Muscle of back (tissue), 11 donors: ENCODE data around the gene IQCE. TPM values are rescaled to one million over a fixed set of nuclear protein-coding genes. Genes with fewer than 3 reads are reported as not detected.
A peak's percentile ranks its signal among the peaks of the same experiment; 100 is the strongest.
"Not testable (repeated sequence)": the region's sequence is repeated elsewhere in the genome, so short reads cannot be mapped to it uniquely, and the experiment has no call there.

Experiments used
- DNase-seq, 3 donors: peaks; one replicate each; pipeline versions ENCODE4 v3.0.0 to v3.0.0-alpha.2; 2013
- polyA plus RNA-seq, 10 donors: library from polyadenylated mRNA; unstranded; fragments of 120-200 nt; gene quantifications; one replicate each; pipeline ENCODE4 v1.2.1, GENCODE V29; 2013; ENCODE audit not compliant: insufficient read length in 10 of 10

IQCE gene
- polyA plus RNA-seq, 10 donors, result 6.1 to 10.0 (median 6.7) TPM

GRCh38 chr7:2576742-2577491 lies 18.1 kb downstream of the IQCE start:
- DNase-seq, result no peak

DNA sequence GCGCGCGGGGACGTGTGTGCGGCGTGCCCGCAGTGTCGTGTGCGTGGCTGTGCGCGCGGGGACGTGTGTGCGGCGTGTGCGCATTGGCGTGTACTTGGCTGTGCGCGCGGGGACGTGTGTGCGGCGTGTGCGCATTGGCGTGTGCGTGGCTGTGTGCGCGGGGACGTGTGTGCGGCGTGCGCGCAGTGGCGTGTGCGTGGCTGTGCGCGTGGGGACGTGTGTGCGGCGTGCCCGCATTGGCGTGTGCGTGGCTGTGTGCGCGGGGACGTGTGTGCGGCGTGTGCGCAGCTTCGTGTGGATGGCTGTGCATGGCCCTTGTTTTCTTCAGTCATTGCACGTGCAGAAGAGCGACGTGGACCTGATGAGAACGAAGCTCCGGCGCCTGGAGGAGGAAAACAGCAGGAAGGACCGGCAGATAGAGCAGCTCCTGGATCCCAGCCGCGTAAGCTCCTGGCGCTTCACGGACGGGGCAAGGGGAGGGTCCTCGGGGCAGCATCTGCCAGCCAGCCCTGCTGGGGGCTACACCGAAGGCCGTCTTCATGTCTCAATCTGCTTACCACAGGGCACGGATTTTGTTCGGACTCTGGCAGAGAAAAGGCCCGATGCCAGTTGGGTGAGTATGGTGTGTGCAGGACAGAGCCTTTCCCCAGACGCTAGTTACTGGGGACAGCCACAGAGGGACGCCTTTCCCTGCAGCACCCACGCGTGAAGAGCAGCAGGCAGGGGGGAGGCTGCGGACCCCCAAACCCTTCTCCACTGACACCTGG lies 19.3 kb downstream of the IQCE start:
- no peak for DNase-seq

GRCh38 chr7:2580636-2581035 lies 21.9 kb downstream of the IQCE start:
- no peak for DNase-seq

GRCh38 chr7:2582006-2582735 lies 23.4 kb downstream of the IQCE start:
- DNase-seq, result no peak

DNA sequence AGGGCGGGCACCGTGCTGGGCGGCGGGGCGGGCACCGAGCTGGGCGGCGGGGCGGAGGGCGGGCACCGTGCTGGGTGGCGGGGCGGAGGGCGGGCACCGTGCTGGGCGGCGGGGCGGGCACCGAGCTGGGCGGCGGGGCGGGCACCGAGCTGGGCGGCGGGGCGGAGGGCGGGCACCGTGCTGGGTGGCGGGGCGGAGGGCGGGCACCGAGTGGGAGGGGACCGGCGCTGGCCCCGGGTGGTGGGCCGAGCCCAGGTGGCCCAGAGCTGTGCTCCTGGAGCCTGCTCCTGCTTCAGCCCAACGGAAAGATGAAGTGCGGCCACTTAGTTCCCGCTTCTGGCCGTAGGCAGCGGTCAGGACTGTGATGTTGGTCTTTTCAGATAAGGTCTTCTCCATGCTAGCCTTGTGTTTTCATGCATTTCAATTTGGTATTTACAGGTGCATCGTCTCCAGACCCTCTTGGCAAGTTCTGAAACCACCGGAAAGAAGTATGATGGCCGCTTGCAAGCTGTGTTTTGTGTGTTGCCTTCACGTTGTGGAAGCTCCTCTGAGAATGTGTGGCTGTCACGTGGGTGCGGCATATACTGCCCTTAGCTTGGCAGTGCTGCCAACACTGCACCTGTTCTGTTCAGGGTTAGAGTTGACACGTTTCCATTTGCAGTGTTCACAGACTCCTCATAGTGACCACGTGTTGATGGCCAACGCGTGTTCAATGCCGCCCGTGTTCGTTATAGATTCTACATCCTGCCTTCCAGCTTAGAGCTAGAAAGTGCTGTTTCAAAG lies 25.2 kb downstream of the IQCE start:
- DNase-seq, result peak in 1 of 3 donors; percentile 29

DNA sequence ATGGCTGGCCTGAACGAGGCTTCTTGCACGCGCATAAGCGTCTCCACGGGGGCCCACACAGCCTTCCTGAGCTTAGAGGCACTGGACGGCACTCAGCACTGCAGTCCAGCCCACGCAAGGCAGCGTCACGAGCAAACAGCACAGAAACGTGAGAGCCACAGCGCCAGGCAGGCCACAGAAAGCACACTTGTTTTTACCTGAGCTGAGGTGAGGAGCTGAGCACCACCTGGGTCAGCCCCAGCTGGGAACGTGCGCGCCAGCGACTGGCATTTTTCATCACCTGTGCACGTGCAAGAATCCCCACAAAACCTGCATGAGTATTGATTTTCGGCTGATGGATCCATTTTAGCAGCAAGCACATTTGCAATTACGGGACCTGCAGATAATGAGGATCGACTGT lies 26.7 kb downstream of the IQCE start:
- DNase-seq, result no peak

DNA sequence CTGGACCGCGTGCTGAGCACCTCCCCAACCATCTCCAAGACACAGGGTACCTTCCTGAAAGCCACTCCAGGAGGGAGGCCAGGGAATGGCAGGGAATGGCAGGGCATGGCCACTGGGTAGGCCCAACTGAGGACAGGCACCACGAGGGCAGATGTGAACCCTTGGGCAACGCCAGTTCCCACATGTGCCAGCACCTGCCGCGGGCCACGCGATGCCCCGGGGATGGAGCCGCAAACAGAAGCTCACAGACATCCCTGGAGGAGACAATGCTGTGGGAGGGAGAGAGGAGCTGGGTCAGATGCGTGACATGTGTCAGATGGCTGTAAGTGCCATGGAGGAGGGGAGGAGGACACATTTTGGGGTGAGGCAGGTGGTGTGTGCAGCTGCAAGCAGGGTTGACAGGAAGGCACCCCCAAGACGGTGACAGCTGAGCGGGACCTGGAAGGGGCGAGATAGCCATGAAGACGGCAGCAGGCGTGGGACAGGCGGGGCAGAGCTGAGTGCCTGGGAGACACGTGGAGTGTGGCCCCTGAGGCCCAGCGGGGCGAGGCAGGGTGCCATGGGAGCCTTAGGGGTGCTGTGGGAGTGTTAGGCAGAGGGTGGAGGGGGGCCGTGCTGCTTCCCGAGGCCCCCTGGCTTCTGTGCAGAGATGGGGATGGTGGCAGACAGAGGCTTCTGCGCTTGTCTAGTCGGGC lies 27.7 kb downstream of the IQCE start:
- DNase-seq, result no peak

DNA sequence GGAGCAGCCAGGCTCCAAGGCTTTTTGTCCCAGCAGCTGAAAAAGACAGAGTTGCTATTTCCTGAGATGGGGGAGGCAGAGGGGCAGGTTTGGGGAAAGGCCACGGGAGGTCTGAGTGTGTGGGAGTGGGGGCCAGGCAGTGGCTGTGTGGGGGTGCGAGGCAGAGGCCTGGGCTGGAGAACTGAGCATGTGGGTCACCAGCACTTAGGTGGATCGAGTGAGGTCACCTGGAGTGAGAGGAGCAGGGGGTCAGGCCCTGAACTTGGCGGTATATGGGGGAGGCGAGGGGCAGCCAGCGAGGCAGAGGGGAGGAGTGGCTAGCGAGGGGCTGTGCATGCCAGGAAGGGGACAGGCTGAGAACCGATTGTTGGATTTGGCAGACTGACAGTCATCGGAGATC lies 28.4 kb downstream of the IQCE start:
- no peak for DNase-seq

- no peak for DNase-seq
Measured at GRCh38 chr7:2587778-2588177, 29.0 kb downstream of the IQCE start.

DNA sequence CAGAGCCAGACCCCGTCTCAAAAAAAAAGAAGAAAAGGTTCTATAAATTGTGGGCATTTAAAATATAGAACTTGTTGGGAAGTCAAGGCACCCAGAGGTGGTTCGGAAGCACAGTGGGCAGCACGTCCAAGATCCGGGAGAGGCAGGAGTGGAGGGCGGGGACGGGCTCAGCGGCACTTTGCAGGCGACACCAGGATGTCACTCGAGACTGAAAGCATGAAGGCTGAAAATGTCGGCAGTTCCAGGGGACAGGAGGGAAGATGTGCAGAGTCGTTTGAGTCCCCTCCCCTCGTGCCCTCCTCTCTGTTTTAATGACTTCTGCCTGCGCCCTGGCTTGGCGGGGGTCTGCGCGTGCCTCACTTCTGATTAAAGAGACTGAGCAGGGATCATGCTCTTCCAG lies 30.6 kb downstream of the IQCE start:
- no peak for DNase-seq

GRCh38 chr7:2589941-2590340 lies 31.2 kb downstream of the IQCE start:
- not testable (repeated sequence) for DNase-seq

- no peak for DNase-seq
Measured at GRCh38 chr7:2592375-2592865, 33.6 kb downstream of the IQCE start.

GRCh38 chr7:2593036-2593727 lies 34.4 kb downstream of the IQCE start:
- no peak for DNase-seq

- no peak for DNase-seq
Measured at GRCh38 chr7:2594599-2594998, 35.8 kb downstream of the IQCE start.

DNA sequence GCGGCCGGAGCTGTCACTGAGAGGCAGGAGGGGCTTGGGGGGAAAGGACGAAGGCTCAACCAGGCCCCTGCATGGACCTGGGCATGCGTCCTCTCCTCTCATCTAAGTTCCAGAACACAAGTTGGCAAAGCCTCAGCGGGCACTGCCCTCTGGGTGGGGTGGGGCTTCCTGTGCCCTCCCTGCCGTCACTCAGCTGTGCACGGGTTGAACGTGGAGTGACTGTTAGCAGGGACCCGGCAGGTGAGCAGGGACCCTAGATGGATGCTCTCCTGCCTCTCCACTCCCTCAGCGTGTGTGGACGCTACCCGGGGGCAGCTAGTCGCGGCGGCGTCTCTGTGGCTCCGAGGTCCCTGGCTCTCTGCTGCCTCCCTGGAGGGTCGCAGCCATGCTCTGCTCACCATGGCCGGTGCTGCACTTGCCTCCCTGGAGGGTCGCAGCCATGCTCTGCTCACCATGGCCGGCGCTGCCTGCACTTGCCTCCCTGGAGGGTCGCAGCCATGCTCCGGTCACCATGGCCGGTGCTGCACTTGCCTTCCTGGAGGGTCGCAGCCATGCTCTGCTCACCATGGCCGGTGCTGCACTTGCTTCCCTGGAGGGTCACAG lies 36.6 kb downstream of the IQCE start:
- DNase-seq, result no peak

DNA sequence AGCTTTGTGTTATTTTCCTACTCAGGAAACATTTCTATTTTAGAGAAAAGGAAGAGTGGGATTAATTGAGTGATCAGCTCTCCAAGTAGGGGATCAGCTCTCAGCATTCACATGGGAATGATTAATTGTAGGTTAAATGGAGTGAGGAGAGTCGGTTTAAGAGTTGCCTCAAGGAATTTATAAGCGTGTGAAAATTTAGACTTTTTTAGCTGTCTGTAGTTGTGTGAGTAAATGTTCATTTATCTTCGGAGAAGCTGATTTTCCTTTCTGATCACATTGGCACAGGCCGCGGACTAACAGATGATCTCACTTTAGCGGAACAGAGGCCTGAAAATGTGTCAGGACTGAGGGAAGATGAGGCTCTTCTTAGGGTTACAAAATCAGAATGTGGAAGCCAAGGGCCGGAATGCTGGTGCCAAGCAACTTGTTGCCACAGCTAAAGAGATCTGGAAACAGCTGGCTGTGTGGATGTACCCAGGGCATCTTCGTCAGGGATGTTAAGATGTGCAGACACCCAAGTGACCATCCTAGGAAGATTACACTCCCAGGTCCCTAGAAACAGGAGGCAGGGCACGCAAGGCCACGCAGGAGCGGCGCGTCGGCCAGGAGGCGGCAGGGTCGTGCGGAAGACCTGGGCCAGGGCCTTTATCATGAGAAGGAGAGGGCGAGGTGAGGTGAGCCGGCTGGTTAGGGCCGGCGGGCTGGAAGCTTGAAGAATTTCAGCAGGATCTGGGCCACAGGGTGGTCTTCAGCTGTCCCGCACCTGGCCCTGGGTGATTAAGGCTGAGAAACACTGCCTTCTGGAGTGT lies 37.9 kb downstream of the IQCE start:
- DNase-seq, result no peak

DNA sequence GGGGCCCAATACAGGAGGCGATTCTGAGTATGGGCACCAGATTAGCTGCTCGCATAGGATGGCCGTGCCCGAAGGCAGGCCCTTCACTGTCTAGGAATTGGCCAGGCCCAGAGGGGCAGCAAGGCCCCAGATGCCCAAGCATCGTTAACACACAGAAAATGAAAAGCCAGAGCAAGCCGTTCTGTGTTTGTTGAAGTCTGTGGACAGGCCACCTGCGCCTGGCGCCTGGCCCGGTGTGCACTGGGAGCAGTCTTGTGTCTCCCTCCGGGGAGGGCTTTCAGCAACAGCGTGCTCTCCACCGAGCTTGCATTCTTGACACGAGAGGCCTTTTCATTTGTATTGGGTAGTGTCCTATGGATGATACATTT lies 38.5 kb downstream of the IQCE start:
- peak in 1 of 3 donors; percentile 76 for DNase-seq

GRCh38 chr7:2598154-2598823 lies 39.5 kb downstream of the IQCE start:
- DNase-seq, result no peak

- no peak for DNase-seq
Measured at GRCh38 chr7:2601065-2601464, 42.3 kb downstream of the IQCE start.
